ENCODE data around the gene KRTAP5-3.

KRTAP5-3 gene

DNA sequence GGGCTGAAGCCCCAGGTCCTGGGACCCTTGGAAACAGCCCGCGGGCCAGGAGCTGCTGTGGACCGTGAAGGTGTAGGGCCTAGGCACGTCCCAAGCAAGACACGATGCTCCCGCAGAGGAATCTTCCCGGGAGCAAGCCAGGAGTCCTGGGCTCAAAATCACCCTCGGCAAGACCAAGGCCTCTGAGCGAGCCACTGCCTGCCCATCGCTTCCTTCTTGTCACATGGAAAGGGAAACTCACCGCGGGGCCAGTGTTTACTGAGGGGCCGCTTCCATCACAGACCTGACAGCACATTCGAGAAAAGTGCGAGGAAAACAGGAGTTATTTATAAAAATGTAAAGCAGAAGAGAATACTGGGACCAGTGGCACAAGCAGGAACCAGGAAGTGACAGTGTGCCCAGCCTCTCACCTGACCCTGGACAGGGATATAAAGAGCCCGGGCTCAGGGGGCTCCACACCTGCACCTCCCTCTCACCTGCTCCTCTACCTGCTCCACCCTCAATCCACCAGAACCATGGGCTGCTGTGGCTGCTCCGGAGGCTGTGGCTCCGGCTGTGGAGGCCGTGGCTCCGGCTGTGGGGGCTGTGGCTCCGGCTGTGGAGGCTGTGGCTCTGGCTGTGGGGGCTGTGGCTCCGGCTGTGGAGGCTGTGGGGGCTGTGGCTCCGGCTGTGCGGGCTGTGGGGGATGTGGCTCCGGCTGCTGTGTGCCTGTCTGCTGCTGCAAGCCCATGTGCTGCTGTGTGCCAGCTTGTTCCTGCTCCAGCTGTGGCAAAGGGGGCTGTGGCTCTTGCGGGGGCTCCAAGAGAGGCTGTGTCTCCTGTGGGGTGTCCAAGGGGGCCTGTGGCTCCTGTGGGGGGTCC lies 21.3 kb upstream of the KRTAP5-3 start, which contains the start of gene KRTAP5-5:
TSS of gene KRTAP5-5 (plus strand) at position 450 of the 860 bp plus-strand sequence. CDS start at position 516, 66 bp downstream.
- no peaks in the 10 kb centered on the region for H3K4me1 ChIP-seq (ENCODE audit: control insufficient read depth in 1 of 2, insufficient read depth in 1 of 2, low read depth in 1 of 2, low read length in 1 of 2)
- H3K4me3 ChIP-seq (ENCODE audit: low read depth in 1 of 2, low read length in 1 of 2): no peak within 1 kb of the TSS
- H3K27me3 ChIP-seq: peaks cover 66% of the 10 kb centered on the region
- no peaks in the 10 kb centered on the region for H3K36me3 ChIP-seq
- no peaks in the 10 kb centered on the region for H3K9me3 ChIP-seq
- no peak within 1 kb of the TSS for H3K27ac ChIP-seq
- TF ChIP-seq, protein P1, sequence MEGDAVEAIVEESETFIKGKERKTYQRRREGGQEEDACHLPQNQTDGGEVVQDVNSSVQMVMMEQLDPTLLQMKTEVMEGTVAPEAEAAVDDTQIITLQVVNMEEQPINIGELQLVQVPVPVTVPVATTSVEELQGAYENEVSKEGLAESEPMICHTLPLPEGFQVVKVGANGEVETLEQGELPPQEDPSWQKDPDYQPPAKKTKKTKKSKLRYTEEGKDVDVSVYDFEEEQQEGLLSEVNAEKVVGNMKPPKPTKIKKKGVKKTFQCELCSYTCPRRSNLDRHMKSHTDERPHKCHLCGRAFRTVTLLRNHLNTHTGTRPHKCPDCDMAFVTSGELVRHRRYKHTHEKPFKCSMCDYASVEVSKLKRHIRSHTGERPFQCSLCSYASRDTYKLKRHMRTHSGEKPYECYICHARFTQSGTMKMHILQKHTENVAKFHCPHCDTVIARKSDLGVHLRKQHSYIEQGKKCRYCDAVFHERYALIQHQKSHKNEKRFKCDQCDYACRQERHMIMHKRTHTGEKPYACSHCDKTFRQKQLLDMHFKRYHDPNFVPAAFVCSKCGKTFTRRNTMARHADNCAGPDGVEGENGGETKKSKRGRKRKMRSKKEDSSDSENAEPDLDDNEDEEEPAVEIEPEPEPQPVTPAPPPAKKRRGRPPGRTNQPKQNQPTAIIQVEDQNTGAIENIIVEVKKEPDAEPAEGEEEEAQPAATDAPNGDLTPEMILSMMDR (IDR thresholded peaks at IDR 0.05): no peak

GRCh38 chr11:1628506-1629325 lies 20.5 kb upstream of the KRTAP5-3 start:
- Histone ChIP-seq H3K27me3 (peaks cover 66% of the 10 kb centered on the region), H3K4me1 (ENCODE audit: control insufficient read depth in 1 of 2, insufficient read depth in 1 of 2, low read depth in 1 of 2, low read length in 1 of 2) (no peaks in the 10 kb centered on the region), H3K9me3 (no peaks in the 10 kb centered on the region), H3K27ac (no peak overlapping the region), H3K36me3 (no peaks in the 10 kb centered on the region), H3K4me3 (ENCODE audit: low read depth in 1 of 2, low read length in 1 of 2) (no peak overlapping the region)
- TF ChIP-seq, protein P1 (IDR thresholded peaks at IDR 0.05): peak; percentile 17

DNA sequence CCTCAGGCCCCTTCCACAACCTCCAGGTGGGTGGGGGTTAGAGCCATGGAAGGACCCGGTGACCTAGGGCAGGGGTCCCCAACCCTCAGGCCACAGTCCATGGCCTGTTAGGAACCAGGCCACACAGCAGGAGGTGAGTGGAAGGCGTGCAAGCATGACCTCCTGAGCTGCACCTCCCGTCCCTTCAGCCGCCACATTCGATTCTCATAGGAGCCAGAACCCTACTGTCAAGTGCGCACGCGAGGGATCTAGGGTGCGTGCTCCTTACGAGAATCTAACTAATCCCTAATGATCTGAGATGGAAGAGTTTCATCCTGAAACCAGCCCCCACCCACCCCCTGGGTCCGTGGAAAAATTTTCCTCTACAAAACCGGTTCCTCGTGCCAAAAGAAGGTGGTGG lies 17.3 kb upstream of the KRTAP5-3 start:
- Histone ChIP-seq H3K4me3 (ENCODE audit: low read depth in 1 of 2, low read length in 1 of 2) (no peak overlapping the region), H3K9me3 (no peaks in the 10 kb centered on the region), H3K36me3 (no peaks in the 10 kb centered on the region), H3K27ac (no peak overlapping the region), H3K4me1 (ENCODE audit: control insufficient read depth in 1 of 2, insufficient read depth in 1 of 2, low read depth in 1 of 2, low read length in 1 of 2) (no peaks in the 10 kb centered on the region), H3K27me3 (peaks cover 43% of the 10 kb centered on the region)
- TF ChIP-seq, protein P1 (IDR thresholded peaks at IDR 0.05): no peak

- Histone ChIP-seq H3K9me3 (no peaks in the 10 kb centered on the region), H3K27ac (no peak overlapping the region), H3K27me3 (peaks cover 40% of the 10 kb centered on the region), H3K4me1 (ENCODE audit: control insufficient read depth in 1 of 2, insufficient read depth in 1 of 2, low read depth in 1 of 2, low read length in 1 of 2) (no peaks in the 10 kb centered on the region), H3K36me3 (no peaks in the 10 kb centered on the region), H3K4me3 (ENCODE audit: low read depth in 1 of 2, low read length in 1 of 2) (no peak overlapping the region)
- TF ChIP-seq, protein P1 (IDR thresholded peaks at IDR 0.05): no peak
Observed at GRCh38 chr11:1624621-1625020, 16.4 kb upstream of the KRTAP5-3 start.

GRCh38 chr11:1623716-1624115 lies 15.5 kb upstream of the KRTAP5-3 start:
- H3K9me3 ChIP-seq: no peaks in the 10 kb centered on the region
- peaks cover 31% of the 10 kb centered on the region for H3K27me3 ChIP-seq
- H3K4me3 ChIP-seq (ENCODE audit: low read depth in 1 of 2, low read length in 1 of 2): no peak overlapping the region
- no peak overlapping the region for H3K27ac ChIP-seq
- no peaks in the 10 kb centered on the region for H3K36me3 ChIP-seq
- H3K4me1 ChIP-seq (ENCODE audit: control insufficient read depth in 1 of 2, insufficient read depth in 1 of 2, low read depth in 1 of 2, low read length in 1 of 2): no peaks in the 10 kb centered on the region
- TF ChIP-seq, protein P1 (IDR thresholded peaks at IDR 0.05): no peak
